Prostate gland (tissue), 2 donors: ENCODE results near the gene POMGNT1. TPM values are rescaled to one million over a fixed set of nuclear protein-coding genes. Genes with fewer than 3 reads are reported as not detected.
A peak's percentile ranks its signal among the peaks of the same experiment; 100 is the strongest.

Experiments used
- DNase-seq: peaks from one replicate; pipeline ENCODE4 v3.0.0-alpha.2; 2019; ENCODE audit warnings: low spot score
- H3K27ac ChIP-seq, 2 donors: fragments of 200-600 bp; sonication (generic); 2 replicates each; pipeline ENCODE4 v1.5.1; 2017 to 2019
- H3K27me3 ChIP-seq: fragments of 200-600 bp; sonication (generic); replicated peaks from 2 replicates; pipeline ENCODE4 v1.5.1; 2019; ENCODE audit not compliant: insufficient read depth
- H3K36me3 ChIP-seq, 2 donors: fragments of 200-600 bp; sonication (generic); 1 replicate in 1 of 2; 2 replicates in 1 of 2; pipeline versions ENCODE4 v1.5.1 to v1.8.1; 2017 to 2019
- H3K4me1 ChIP-seq: fragments of 200-600 bp; sonication (generic); replicated peaks from 2 replicates; pipeline ENCODE4 v1.5.1; 2019
- H3K4me3 ChIP-seq, 2 donors: fragments of 200-600 bp; sonication (generic); 2 replicates each; pipeline ENCODE4 v1.5.1; 2017 to 2019
- H3K9me3 ChIP-seq: fragments of 200-600 bp; sonication (generic); 2 replicates; pipeline ENCODE4 v1.5.1; 2017
- CTCF ChIP-seq, 4 experiments: fragments of 200-600 bp in 2 of 4; fragments of 450-650 bp in 2 of 4; sonication (generic) in 2 of 4; IDR thresholded peaks; 1 replicate in 3 of 4; 2 replicates in 1 of 4; pipeline ENCODE4 v1.5.1; 2016 to 2019; ENCODE audit warnings: antibody characterized with exemption in 4 of 4, mild to moderate bottlenecking in 2 of 4, moderate library complexity in 2 of 4
- POLR2A ChIP-seq: fragments of 450-650 bp; IDR thresholded peaks from one replicate; pipeline ENCODE4 v1.6.1; 2016; ENCODE audit warnings: antibody characterized with exemption, mild to moderate bottlenecking
- POLR2AphosphoS5 ChIP-seq: sonication (generic); formaldehyde crosslinking; IDR thresholded peaks from one replicate; pipeline ENCODE4 v1.6.1; 2017; ENCODE audit warnings: antibody characterized with exemption
- WGBS: methylation state at CpG from one replicate; pipeline ENCODE4 v1.1.5; 2018; 5-methylcytosine and 5-hydroxymethylcytosine counted together
- intact Hi-C: fragments of 100-400 bp; cut with DNase I; formaldehyde crosslinking; loops from one replicate; pipeline ENCODE4 v1.14.2; 2022
- total RNA-seq, 2 donors: library from RNA; depleted of rRNA; stranded (reverse); fragments of >200 nt; gene quantifications; one replicate each; pipeline ENCODE4 v1.1.0, GENCODE V29; 2016

POMGNT1 gene
- total RNA-seq, 2 donors from 2014 or later, result 106 to 120 TPM

GRCh38 chr1:46173361-46173856 is 24.8 kb downstream of the POMGNT1 start:
- Histone ChIP-seq H3K36me3 (no peaks in the 10 kb centered on the region), H3K9me3 (no peaks in the 10 kb centered on the region), H3K27ac (peak overlapping the region; percentile 17 to 19), H3K4me3 (no peak overlapping the region), H3K4me1 (peaks cover 7% of the 10 kb centered on the region), H3K27me3 (no peaks in the 10 kb centered on the region)
- no peak for DNase-seq
- intact Hi-C loops, result loop anchor here (10.0 kb wide), 1 partner anchor 369 kb away; the partner anchor contains the start of gene MAST2
- WGBS, result 34% methylated on average over 4 of the region's 4 CpGs
- TF ChIP-seq CTCF (IDR thresholded peaks at IDR 0.05), result no peak

DNA sequence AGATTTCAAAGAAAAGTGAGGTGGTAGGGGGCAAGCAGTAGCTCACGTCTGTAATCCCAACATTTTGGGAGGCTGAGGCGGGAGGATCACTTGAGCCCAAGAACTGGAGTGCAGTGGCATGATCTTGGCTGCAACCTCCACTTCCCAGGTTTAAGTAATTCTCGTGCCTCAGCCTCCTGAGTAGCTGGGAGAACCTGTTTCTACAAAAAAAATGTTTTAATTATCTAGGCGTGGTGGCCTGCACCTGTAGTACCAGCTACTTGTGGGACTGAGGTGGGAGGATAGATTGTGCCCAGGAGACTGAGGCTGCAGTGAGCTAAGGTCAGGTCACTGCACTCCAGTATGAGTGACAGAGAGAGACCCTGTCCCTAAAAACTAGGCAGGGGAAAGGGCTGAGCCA is 25.9 kb downstream of the POMGNT1 start:
- no peak for DNase-seq
- TF ChIP-seq CTCF (IDR thresholded peaks at IDR 0.05), result no peak
- TF ChIP-seq POLR2A, result no peak
- no peak for TF ChIP-seq POLR2AphosphoS5
- Histone ChIP-seq H3K9me3 (no peaks in the 10 kb centered on the region), H3K4me3 (no peak overlapping the region), H3K4me1 (peaks cover 7% of the 10 kb centered on the region), H3K27me3 (no peaks in the 10 kb centered on the region), H3K27ac (peak overlapping the region; percentile 48 to 72), H3K36me3 (no peaks in the 10 kb centered on the region)
- WGBS, result 73% methylated on average over 4 of the region's 4 CpGs
- intact Hi-C loops, result loop anchor here (10.0 kb wide), 1 partner anchor 368 kb away; the partner anchor contains the start of gene MAST2

DNA sequence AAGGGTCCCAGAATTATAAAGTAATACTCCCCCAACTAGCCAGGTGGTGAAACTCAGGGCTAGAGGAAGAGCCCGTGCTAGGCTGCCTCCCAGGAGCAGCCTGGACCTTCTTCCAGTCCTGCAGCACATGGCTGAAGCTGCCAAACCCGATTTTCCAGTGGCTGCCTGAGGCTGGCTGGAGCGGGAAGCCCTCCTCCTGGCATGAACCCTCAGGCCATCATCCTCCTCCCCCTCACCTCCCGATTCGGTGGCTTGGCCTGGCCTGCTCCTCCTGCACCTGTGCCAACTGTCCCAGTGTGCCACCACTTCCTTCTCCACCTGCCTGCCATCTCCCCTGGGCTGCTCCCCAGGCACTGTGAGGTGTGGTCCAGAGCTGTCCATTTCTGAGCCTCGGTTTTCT is 26.4 kb downstream of the POMGNT1 start:
- no peak overlapping the region for H3K4me3 ChIP-seq
- peaks cover 7% of the 10 kb centered on the region for H3K4me1 ChIP-seq
- TF ChIP-seq POLR2A, result peak; percentile 15
- peak; percentile 92 for TF ChIP-seq POLR2AphosphoS5
- TF ChIP-seq CTCF (IDR thresholded peaks at IDR 0.05), result no peak
- DNase-seq, result peak; percentile 93
- no peaks in the 10 kb centered on the region for H3K36me3 ChIP-seq
- intact Hi-C loops, result loop anchor here (10.0 kb wide), 1 partner anchor 367 kb away; the partner anchor contains the start of gene MAST2
- H3K9me3 ChIP-seq, result no peaks in the 10 kb centered on the region
- 17% methylated on average over 6 of the region's 6 CpGs for WGBS
- no peaks in the 10 kb centered on the region for H3K27me3 ChIP-seq
- H3K27ac ChIP-seq, result peak overlapping the region; percentile 48 to 72

- no peaks in the 10 kb centered on the region for H3K27me3 ChIP-seq
- H3K27ac ChIP-seq, result peak overlapping the region; percentile 48 to 72
- DNase-seq, result no peak
- H3K4me3 ChIP-seq, result no peak overlapping the region
- H3K9me3 ChIP-seq, result no peaks in the 10 kb centered on the region
- intact Hi-C loops, result loop anchor here (10.0 kb wide), 1 partner anchor 367 kb away; the partner anchor contains the start of gene MAST2
- peaks cover 7% of the 10 kb centered on the region for H3K4me1 ChIP-seq
- 78% methylated on average over 8 of the region's 8 CpGs for WGBS
- no peak for TF ChIP-seq POLR2AphosphoS5
- no peak for TF ChIP-seq CTCF (IDR thresholded peaks at IDR 0.05)
- no peak for TF ChIP-seq POLR2A
- no peaks in the 10 kb centered on the region for H3K36me3 ChIP-seq
Measured at GRCh38 chr1:46171351-46171750, 26.9 kb downstream of the POMGNT1 start.

- Histone ChIP-seq H3K4me3 (no peak overlapping the region), H3K27me3 (no peaks in the 10 kb centered on the region), H3K9me3 (no peaks in the 10 kb centered on the region), H3K4me1 (peaks cover 7% of the 10 kb centered on the region), H3K27ac (no peak overlapping the region), H3K36me3 (no peaks in the 10 kb centered on the region)
- intact Hi-C loops, result loop anchor here (10.0 kb wide), 1 partner anchor 365 kb away; the partner anchor contains the start of gene MAST2
- WGBS, result 92% methylated on average over 3 of the region's 3 CpGs
- TF ChIP-seq POLR2A, result no peak
- no peak for TF ChIP-seq POLR2AphosphoS5
- TF ChIP-seq CTCF (IDR thresholded peaks at IDR 0.05), result no peak
- no peak for DNase-seq
Measured at GRCh38 chr1:46169811-46170454, 28.3 kb downstream of the POMGNT1 start.
